Stomach (tissue), 4 donors: Measurements from ENCODE around the gene PPFIA1.

Source experiments
- POLR2A ChIP-seq, 4 donors: fragments of 450-650 bp; IDR thresholded peaks; one replicate each; pipeline ENCODE4 v1.6.1; 2016; ENCODE audit warnings: antibody characterized with exemption in 4 of 4, control low read depth in 2 of 4, mild to moderate bottlenecking in 1 of 4, moderate library complexity in 1 of 4
- TF ChIP-seq, protein P1 (sequence below), 7 experiments: fragments of 450-650 bp in 4 of 7; fragments of 200-600 bp in 3 of 7; sonication (generic) in 3 of 7; IDR thresholded peaks; one replicate each; pipeline ENCODE4 v1.5.1; 2016 to 2019; ENCODE audit warnings: antibody characterized with exemption in 7 of 7, control low read depth in 2 of 7, mild to moderate bottlenecking in 1 of 7

DNA sequence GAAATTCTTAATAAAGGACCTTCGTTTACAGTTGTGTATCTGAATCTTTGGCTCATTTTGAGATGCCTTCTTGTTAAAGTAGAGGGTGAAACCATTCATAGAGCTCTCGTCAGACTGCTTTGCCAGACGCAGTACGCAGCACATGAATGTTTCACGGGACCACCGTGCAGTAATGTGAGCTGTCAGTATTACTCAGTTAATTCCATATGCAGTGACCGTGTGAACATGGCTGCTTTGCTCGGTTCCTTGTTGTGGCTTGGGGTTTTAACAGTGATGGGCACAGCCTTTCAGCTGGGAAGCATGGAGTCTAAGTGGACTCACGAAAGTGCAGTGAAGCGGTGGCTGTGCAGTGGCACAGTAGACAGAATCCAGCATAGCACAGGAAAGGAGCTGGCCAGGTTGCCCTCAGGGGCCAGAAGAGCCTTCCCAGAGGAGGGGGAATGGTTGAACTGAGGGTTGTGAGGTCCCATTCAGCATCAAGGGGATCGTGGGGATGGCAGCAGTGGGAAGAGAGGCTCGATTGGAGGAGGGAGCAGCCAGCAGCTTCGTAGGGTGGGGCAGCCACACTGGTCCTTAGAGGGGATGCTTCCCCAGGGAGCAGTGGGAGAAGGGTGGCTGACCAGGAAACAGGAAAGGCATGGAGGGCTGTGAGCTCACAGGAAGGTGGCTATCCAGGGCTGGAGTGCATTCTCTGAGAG, 31.4 kb downstream of the PPFIA1 start:
- TF ChIP-seq POLR2A (IDR thresholded peaks at IDR 0.05): no peak
- TF ChIP-seq, protein P1, sequence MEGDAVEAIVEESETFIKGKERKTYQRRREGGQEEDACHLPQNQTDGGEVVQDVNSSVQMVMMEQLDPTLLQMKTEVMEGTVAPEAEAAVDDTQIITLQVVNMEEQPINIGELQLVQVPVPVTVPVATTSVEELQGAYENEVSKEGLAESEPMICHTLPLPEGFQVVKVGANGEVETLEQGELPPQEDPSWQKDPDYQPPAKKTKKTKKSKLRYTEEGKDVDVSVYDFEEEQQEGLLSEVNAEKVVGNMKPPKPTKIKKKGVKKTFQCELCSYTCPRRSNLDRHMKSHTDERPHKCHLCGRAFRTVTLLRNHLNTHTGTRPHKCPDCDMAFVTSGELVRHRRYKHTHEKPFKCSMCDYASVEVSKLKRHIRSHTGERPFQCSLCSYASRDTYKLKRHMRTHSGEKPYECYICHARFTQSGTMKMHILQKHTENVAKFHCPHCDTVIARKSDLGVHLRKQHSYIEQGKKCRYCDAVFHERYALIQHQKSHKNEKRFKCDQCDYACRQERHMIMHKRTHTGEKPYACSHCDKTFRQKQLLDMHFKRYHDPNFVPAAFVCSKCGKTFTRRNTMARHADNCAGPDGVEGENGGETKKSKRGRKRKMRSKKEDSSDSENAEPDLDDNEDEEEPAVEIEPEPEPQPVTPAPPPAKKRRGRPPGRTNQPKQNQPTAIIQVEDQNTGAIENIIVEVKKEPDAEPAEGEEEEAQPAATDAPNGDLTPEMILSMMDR (IDR thresholded peaks at IDR 0.05): no peak
